GM19238 (cell line): ENCODE measurements around the gene FAM110D.

Experiments used
- DNase-seq: peaks from one replicate; pipeline ENCODE4 v3.0.0; 2011; ENCODE audit warnings: low spot score; ENCODE audit not compliant: insufficient read length

FAM110D gene

GRCh38 chr1:26129778-26130177 lies 29.1 kb upstream of the FAM110D start:
- no peak for DNase-seq

DNA sequence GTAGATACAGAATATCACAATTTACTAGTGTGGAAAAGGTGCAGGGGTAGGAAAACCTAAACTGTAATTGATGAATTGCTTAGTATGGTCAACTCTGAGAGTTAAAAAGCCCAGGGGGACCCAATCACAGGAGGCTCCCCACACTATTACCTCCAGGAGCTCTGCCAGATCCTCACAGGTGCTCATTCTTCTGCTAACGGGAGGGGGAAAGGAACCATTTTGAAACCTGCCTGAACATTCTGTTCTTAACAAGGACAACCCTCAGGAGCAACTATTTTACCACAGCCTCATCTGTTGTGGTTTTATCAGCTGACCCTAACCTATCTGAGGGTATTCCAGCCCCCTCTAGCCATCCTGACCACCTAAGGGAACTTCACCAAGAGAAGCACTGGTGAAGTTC lies 28.2 kb upstream of the FAM110D start:
- DNase-seq = no peak

- no peak for DNase-seq
Measured at GRCh38 chr1:26132128-26132833, 26.6 kb upstream of the FAM110D start.

DNA sequence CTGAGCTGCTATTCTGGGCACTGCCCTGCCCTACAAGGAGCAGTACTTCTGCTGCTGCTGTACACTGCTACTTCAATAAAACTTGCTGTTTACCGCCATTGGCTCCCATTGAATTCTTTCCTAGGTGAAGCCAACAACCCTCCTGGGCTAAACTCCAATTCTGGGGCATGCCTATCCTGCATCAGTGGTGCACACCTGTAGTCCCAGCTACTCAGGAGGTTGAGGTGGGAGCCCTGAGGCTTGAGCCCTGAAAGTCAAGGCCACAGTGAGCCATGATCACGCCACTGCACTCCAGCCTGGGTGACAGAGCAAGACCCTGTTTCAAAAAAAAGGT lies 26.1 kb upstream of the FAM110D start:
- no peak for DNase-seq

- no peak for DNase-seq
Measured at GRCh38 chr1:26134466-26134865, 24.4 kb upstream of the FAM110D start.

- DNase-seq = no peak
Measured at GRCh38 chr1:26138974-26139558, 19.8 kb upstream of the FAM110D start.

DNA sequence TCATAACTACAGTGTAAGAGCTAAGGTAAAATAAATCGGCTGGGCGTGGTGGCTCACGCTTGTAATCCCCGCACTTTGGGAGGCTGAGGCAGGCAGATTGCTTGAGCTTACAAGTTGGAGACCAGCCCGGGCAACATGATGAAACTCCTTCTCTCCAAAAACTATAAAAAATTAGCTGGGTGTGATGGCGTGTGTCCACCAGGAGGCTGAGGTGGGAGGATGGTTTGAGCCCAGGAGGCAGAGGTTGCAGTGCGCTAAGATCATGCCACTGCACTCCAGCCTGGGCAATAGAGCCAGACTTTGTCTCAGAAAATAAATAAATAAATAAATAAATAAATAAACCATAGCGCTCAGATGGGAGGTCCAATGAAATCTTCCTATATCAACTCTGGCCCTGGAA lies 16.7 kb upstream of the FAM110D start:
- DNase-seq = no peak

- DNase-seq = peak; percentile 65
Measured at GRCh38 chr1:26145041-26145959, 13.6 kb upstream of the FAM110D start.

- DNase-seq = no peak
Measured at GRCh38 chr1:26145960-26146294, 13.0 kb upstream of the FAM110D start.

GRCh38 chr1:26148887-26149286 lies 10.0 kb upstream of the FAM110D start:
- no peak for DNase-seq

- DNase-seq = no peak
Measured at GRCh38 chr1:26153966-26154532, 4.8 kb upstream of the FAM110D start.

DNA sequence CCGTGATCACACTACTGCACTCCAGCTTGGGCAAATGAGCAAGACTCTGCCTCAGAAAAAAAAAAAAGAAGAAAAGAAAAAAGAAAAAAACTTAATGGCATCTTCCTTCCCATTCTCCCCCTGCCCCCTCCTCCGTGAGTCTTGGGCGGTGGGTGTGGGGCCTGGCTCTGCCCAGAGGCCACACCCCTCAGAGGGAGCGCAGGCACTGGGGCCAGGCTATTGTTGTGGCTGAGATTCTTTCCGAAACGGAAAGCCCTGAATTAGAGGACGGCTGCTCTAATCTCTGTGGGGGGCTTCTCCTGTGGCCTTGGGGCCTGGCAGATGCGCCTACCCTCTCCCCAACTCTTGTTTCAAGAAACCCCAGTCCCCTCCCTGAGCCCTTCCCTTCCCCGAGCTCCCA lies 4.1 kb upstream of the FAM110D start:
- DNase-seq = no peak

DNA sequence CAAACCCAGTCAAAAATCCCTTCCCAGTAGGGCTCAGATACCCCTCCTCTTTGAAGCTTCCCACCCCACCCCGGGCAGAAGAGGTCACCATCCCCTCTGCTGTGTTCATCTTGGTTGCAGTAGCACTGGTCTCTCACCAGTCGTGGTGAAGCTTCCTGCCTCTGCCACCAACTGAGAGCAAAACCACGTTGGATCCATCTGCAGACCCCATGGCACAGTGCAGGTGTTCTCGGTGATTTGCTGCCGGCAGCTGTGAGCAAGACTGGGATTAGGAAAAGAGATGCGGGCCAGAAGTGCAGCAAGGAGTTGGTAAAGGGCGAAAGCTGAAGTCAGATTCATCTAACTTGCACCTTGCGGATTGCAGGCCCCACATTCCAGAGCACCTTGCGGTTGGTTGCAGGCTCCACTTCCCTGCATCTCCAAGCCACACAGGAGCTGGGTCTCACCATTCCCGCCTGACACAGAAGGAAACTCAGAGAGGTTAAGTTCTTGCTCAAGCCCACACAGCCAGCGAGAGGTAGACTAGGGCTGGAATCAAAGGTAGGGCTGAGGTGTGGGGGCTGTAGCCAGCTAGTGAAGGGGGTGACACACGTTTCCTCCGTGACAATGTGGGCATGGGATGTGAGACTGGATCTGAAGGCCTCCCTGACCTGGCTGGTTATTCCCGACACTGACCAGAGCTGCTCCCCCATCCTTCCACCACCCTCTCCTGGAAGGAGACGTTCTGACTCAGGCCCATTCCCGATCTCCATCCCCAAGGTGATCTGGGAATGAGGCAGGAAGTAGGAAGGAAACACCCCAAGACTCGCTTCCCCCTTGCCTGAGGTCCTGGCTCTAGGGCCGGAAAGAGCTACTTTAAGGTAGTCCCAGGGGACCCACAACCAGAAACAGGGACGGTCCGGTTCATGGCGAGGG lies 3.3 kb upstream of the FAM110D start:
- DNase-seq = no peak

DNA sequence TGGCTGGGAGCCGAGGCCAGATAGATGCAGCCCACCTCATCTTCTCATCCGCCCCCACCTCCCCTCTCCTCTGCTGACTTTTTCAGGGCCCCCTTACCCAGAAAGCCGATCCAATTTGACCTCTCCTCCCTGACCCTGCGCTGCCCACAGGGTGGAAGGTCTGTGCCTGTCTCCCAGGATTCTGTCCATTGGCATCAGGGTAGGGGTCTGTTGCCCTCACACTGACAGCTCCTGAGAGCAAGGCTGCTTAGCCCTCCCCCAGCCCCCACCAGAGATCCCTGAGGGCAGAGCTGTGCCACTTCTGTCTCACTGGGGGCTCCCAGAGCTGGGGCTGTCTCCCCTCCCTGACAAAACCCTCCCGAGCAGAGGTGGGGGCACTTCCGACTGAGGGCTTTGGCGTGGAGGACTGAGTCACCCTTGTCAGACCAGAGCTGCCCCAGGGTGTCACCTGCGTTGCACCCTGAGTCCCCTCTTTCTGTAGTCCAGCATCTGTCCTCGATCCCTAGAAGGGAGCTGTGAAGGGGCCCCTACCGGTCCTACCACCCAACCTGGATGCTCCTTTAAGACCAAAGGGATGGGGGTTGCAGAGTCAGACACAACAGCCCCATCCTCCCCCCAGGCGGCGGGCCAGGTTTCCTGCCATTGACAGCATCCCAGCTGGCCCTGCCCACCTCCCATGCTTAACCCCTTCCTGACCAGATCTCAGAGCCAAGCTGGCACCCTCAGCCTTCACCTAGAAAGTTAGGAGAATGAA lies 2.4 kb upstream of the FAM110D start:
- DNase-seq = no peak

DNA sequence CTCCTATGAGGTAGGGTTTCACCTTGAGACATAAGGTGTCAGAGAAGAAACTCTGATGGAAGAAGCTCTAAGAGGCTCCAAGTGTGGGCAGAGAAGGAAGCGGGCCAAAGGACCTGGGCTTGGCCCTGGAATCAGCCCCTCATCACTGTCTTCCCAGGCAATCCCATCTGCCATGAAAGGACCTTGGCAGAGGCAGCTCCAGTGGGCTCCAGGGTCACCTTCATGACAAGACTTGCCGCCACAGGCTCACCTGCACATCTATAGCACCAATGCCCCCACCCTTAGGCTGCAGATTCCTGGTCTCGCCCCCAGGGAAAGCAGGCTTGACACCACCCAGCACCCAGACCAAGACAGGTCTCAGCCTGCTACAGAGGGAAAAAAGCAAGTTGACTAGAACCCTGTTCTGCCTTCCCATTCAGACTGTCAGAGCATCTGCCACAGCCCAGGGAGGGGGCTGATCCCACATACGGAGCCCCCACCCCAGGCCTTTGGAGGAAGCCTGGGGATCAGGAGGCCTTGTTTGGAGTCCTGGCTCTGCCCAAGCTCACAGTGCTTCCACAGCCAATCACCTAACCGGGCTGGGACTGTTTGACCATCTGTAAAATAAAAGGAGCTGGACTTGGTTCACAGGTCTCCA lies 490 bp upstream of the FAM110D start:
- DNase-seq = no peak

DNA sequence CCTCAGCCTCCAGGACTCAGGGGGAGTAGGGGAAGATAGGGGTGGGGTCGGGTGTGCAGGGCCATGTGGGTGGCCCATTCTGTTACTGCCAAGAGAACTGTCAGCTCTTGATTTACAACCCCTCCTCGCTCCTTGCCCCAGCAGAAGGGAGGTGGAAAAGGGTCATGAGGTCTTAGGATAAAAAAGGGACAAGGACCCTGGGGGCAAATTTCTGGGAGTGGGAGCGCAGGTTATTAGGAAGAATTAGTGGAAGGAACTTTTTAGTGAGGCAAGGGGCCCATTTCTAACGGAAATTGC lies 812 bp downstream of the FAM110D start:
- no peak for DNase-seq

GRCh38 chr1:26160527-26161414 lies 1.9 kb downstream of the FAM110D start:
- no peak for DNase-seq

DNA sequence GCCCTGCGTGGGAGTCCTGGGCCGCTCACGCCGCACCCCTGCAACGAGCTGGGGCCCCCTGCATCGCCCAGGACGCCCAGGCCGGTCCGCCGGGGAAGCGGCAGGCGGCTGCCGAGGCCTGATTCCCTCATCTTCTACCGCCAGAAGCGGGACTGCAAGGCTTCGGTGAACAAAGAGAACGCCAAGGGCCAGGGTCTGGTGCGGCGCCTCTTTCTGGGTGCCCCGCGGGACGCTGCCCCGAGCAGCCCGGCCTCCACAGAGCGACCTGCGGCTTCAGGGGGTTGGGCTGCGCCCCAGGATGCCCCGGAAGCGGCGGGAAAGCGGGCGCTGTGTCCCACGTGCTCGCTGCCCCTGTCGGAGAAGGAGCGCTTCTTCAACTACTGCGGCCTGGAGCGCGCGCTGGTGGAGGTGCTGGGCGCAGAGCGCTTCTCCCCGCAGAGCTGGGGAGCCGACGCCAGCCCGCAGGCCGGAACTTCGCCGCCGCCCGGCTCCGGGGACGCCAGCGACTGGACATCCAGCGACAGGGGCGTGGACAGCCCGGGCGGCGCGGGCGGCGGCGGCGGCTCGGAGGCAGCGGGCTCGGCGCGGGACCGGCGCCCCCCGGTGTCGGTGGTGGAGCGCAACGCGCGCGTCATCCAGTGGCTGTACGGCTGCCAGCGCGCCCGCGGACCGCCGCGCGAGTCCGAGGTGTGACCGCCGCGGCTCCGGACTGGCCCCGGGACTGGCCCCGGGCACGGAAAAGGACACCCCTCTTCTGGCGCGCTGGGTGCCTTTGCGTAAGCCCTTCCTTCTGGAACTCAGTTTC lies 2.7 kb downstream of the FAM110D start:
- DNase-seq = no peak
